Panc1 (cell line): Measurements from ENCODE around the gene HSD17B2.

Experiments
- SIN3A ChIP-seq: IDR thresholded peaks from 2 replicates; pipeline ENCODE4 v1.6.1; 2012; ENCODE audit warnings: low read depth, mild to moderate bottlenecking, low read length, moderate library complexity, borderline replicate concordance; ENCODE audit not compliant: insufficient read depth
- TF ChIP-seq, protein P1 (sequence below): fragments of 450-650 bp; IDR thresholded peaks from 2 replicates; pipeline ENCODE4 v1.5.1; 2017; ENCODE audit warnings: mild to moderate bottlenecking

DNA sequence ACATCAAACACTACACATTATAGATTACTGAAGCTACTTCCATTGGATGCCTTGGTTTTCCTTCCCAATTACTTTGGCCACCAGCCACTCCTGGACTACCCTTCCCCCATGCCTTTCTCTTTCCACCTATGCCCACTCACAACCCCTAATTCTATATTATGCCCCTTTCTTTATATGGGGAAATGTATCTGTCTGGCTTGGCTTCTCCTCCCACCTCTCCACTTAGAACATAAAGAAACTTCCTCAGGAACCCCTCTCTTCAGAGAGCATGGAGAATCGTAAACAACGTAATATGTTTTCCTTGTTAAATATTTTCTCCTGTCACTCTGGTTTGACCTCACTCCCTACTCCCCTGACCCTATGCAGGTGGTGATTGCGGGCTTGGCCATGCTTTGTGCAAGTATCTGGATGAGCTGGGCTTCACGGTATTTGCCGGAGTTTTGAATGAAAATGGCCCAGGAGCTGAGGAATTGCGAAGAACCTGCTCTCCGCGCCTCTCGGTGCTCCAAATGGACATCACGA lies 32.8 kb downstream of the HSD17B2 start:
- TF ChIP-seq, protein P1, sequence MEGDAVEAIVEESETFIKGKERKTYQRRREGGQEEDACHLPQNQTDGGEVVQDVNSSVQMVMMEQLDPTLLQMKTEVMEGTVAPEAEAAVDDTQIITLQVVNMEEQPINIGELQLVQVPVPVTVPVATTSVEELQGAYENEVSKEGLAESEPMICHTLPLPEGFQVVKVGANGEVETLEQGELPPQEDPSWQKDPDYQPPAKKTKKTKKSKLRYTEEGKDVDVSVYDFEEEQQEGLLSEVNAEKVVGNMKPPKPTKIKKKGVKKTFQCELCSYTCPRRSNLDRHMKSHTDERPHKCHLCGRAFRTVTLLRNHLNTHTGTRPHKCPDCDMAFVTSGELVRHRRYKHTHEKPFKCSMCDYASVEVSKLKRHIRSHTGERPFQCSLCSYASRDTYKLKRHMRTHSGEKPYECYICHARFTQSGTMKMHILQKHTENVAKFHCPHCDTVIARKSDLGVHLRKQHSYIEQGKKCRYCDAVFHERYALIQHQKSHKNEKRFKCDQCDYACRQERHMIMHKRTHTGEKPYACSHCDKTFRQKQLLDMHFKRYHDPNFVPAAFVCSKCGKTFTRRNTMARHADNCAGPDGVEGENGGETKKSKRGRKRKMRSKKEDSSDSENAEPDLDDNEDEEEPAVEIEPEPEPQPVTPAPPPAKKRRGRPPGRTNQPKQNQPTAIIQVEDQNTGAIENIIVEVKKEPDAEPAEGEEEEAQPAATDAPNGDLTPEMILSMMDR = no peak
- no peak for TF ChIP-seq SIN3A
